Activated T-helper 1 cell treated with anti-CD3 and anti-CD28 coated beads, Interleukin-2, amount 50 U/mL, for 16 hours (primary cell): ENCODE results near the gene SQSTM1.

Experiments
- DNase-seq, 2 donors: peaks; one replicate each; pipeline ENCODE4 v3.0.0-alpha.2; 2020; ENCODE audit warnings: low read depth in 1 of 2, low spot score in 1 of 2

Gene SQSTM1

GRCh38 chr5:179872055-179872827 is 51.5 kb downstream of the SQSTM1 start:
- no peak for DNase-seq

GRCh38 chr5:179872828-179873575 is 52.3 kb downstream of the SQSTM1 start:
- no peak for DNase-seq

GRCh38 chr5:179873588-179874110 is 52.9 kb downstream of the SQSTM1 start:
- DNase-seq: no peak

GRCh38 chr5:179874136-179874535 is 53.4 kb downstream of the SQSTM1 start:
- DNase-seq: no peak

GRCh38 chr5:179874536-179875292 is 54.0 kb downstream of the SQSTM1 start:
- no peak for DNase-seq

- no peak for DNase-seq
Measured at GRCh38 chr5:179875741-179876609, 55.3 kb downstream of the SQSTM1 start.

- DNase-seq: no peak
Measured at GRCh38 chr5:179876610-179876952, 55.9 kb downstream of the SQSTM1 start.

GRCh38 chr5:179878222-179879002 is 57.7 kb downstream of the SQSTM1 start:
- DNase-seq: no peak

- no peak for DNase-seq
Measured at GRCh38 chr5:179879003-179879689, 58.4 kb downstream of the SQSTM1 start.

- no peak for DNase-seq
Measured at GRCh38 chr5:179879690-179880010, 58.9 kb downstream of the SQSTM1 start.

GRCh38 chr5:179880066-179880650 is 59.5 kb downstream of the SQSTM1 start:
- no peak for DNase-seq

- DNase-seq: no peak
Measured at GRCh38 chr5:179880848-179881590, 60.3 kb downstream of the SQSTM1 start.

GRCh38 chr5:179882338-179882737 is 61.6 kb downstream of the SQSTM1 start:
- no peak for DNase-seq

- DNase-seq: no peak
Measured at GRCh38 chr5:179883163-179883562, 62.5 kb downstream of the SQSTM1 start.

GRCh38 chr5:179885491-179886090 is 64.9 kb downstream of the SQSTM1 start:
- DNase-seq: no peak

- no peak for DNase-seq
Measured at GRCh38 chr5:179886190-179886911, 65.6 kb downstream of the SQSTM1 start.

- no peak for DNase-seq
Measured at GRCh38 chr5:179887095-179887494, 66.4 kb downstream of the SQSTM1 start.
